Limb (tissue), 2 donors: ENCODE results near the gene C6orf15.
"Not testable (repeated sequence)": the region's sequence is repeated elsewhere in the genome, so short reads cannot be mapped to it uniquely, and the experiment has no call there.

Experiments used
- DNase-seq, 2 donors: peaks; one replicate each; pipeline ENCODE4 v3.0.0-alpha.2; 2016; ENCODE audit errors: extremely low spot score in 2 of 2

Gene C6orf15

DNA sequence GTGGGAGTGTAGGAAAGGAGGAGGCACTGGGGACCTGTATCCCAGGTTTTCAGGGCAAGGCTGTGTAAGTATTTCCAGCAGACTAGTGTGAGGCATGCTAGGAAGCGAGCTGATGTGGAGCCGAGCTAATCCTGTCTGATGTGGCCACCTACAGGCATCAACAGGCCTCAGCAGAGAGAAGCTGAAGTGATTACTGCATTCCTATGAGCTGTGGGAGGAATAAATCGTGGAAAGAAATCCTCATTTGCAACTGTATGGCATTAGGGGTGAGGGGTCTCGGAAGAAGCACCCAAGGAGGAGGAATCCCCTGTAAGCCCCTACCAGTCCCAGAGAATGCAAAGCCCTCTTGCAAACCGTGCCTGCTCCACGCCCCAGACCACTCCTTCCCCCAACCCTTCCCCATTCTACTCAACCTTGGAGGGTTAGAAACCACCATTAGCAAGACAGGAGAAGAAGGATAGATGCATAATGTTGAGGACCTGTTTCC is 41.6 kb downstream of the C6orf15 start:
- peak; percentile 53 to 59 for DNase-seq

DNA sequence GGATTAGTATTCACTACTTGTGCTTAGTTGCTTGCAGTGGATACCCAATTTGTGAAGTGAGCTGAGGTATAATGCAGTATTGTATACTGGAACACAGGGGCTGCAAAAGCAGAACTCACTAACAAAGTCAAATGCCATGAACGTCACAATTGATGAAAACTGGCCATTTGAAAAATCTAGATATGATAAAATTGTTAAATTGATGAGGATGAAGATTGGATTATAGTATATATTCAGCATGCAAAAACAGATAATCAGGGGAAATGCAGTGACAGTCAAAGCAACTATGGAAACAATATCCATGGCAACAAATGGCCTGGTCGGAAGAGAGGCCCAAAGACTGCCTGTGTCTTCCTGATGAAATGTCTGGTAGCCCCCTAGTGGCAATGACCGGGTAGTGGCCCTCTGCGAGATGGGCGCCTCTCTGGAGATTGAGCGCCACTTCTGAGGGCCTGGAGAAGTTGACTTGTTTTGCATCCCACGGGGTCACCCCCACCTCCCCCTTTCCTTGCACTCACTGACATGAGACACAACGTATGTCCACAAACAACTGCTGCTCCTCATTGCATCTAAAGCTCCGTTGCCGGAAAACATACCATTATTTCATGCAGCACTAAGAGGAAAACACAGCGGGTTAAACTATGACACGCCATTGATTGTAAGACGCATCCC is 43.6 kb downstream of the C6orf15 start:
- DNase-seq, result peak; percentile 81 to 82

DNA sequence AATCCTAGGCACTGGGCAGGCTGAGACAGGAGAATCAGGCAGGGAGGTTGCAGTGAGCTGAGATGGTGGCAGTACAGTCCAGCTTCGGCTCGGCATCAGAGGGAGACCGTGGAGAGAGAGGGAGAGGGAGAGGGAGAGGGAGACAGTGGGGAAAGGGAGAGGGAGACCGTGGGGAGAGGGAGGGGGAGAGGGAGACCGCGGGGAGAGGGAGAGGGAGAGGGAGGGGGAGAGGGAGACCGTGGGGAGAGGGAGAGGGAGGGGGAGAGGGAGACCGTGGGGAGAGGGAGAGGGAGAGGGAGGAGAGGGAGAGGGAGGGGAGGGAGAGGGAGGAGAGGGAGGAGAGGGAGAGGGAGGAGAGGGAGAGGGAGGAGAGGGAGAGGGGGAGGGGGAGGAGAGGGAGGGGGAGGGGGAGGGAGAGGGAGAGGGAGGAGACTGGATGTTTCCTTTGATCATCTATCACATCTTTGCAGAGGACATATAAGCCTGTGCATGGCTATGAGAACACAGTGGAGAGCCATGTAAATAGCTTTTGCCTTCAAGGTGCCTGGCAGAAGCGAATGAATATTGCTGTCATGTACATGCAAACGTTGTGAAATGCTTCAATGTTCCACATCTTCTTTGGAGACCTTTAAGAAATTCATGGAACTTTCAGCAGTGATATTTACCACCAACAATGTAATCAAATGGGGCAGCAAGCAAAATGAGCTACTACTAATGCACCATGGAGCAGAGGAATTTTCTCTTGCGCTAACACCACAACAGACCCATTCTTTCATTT is 44.3 kb downstream of the C6orf15 start:
- DNase-seq, result not testable (repeated sequence)

DNA sequence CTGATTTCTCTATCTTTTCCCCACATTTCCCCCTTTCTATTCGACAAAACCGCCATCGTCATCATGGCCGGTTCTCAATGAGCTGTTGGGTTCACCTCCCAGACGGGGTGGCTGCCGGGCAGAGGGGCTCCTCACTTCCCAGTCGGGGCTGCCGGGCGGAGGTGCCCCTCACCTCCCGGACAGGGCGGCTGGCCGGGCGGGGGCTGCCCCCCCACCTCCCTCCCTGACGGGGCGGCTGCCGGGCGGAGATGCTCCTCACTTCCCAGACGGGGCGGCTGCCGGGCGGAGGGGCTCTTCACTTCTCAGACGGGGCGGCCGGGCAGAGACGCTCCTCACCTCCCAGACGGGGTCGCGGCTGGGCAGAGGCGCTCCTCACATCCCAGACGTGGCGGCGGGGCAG is 45.3 kb downstream of the C6orf15 start:
- not testable (repeated sequence) for DNase-seq

DNA sequence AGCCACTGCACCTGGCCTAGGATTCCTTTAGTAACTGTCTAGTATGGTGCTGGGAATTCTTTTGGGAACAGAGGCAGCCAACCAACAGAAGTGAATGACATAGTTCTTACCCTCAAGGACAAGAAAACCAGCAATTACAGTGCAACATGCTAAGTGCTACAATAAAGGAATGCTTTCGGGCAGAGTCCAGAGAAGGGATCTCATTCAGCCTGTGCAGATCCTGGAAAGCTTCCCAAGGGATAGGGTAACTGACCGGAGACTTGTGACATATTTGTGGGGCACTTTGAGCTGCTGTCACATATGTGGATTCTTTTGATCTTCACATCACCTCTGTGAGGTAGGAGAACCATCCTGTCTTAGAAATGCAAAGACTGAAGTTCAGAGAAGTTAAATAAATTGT is 46.8 kb downstream of the C6orf15 start:
- DNase-seq, result no peak

- DNase-seq, result no peak
Measured at GRCh38 chr6:31063906-31064435, 48.4 kb downstream of the C6orf15 start.
